ENCODE measurements around the gene RUNX2. TPM values are rescaled to one million over a fixed set of nuclear protein-coding genes. Genes with fewer than 3 reads are reported as not detected.

Gene RUNX2
- total RNA-seq, 1 donor from 2014 or later = 0.24 TPM

- ATAC-seq (ENCODE audit: poor library complexity) (no peak), DNase-seq (no peak)
- intact Hi-C loops (cut with DNase I) = no loop called here
These were observed 383.9 kb downstream of the RUNX2 start for GRCh38 chr6:45712076-45712475.

- intact Hi-C loops (cut with DNase I) = no loop called here
- DNase-seq (no peak), ATAC-seq (ENCODE audit: poor library complexity) (no peak)
These were observed 384.7 kb downstream of the RUNX2 start for GRCh38 chr6:45712786-45713185.

Other genes with a start within 250 kb of the RUNX2 start
- 3.4 TPM for gene SUPT3H, start 49.6 kb downstream of the RUNX2 start, total RNA-seq